SK-N-SH (cell line): ENCODE data around the gene NKAIN4. TPM values are rescaled to one million over a fixed set of nuclear protein-coding genes. Genes with fewer than 3 reads are reported as not detected.

ENCODE experiments used
- CTCF ChIA-PET: fragments of 300-600, 350-600 bp; formaldehyde crosslinking; extraction: SDS; loops from one replicate; lab custom pipeline; 2021; lab: Yijun Ruan, JAX
- POLR2A ChIA-PET: fragments of 350-600 bp; sonication (Branson Sonifier 250); formaldehyde crosslinking; extraction: SDS; loops from one replicate; lab custom pipeline; 2020; ENCODE audit warnings: antibody characterized with exemption, inconsistent platforms; lab: Yijun Ruan, JAX
- DNase-seq: peaks from one replicate; pipeline ENCODE4 v3.0.0; 2012
- H2AFZ ChIP-seq: fragments of 200-600 bp; sonication (generic); 2 replicates; pipeline ENCODE4 v1.8.1; 2016; ENCODE audit warnings: antibody characterized with exemption, mild to moderate bottlenecking, low read depth
- H3F3A ChIP-seq: fragments of 200-600 bp; sonication (generic); replicated peaks from 2 replicates; pipeline ENCODE3; 2016; ENCODE audit warnings: antibody characterized with exemption, mild to moderate bottlenecking; ENCODE audit not compliant: insufficient read depth
- H3K27ac ChIP-seq, 2 experiments: fragments of 200-500 bp in 1 of 2; fragments of 200-600 bp in 1 of 2; sonication (Bioruptor generic) in 1 of 2; sonication (generic), shearing (Covaris generic) in 1 of 2; 2 replicates each; pipeline versions ENCODE4 v1.5.1 to v1.6.1; 2014 to 2016; ENCODE audit warnings: low read depth in 2 of 2, inconsistent platforms in 1 of 2, low read length in 1 of 2, mild to moderate bottlenecking in 1 of 2, mixed read lengths in 1 of 2
- H3K27me3 ChIP-seq: fragments of 200-600 bp; sonication (generic), shearing (Covaris generic); 2 replicates; pipeline ENCODE4 v1.6.1; 2016; ENCODE audit warnings: mixed run types; ENCODE audit not compliant: insufficient read depth
- H3K36me3 ChIP-seq, 2 experiments: fragments of 200-500 bp in 1 of 2; fragments of 200-600 bp in 1 of 2; sonication (Bioruptor generic) in 1 of 2; sonication (generic) in 1 of 2; replicated peaks in 1 of 2; 2 replicates each; pipeline versions ENCODE3 to v1.5.1; 2014 to 2016; ENCODE audit warnings: low read length in 1 of 2, mild to moderate bottlenecking in 1 of 2; ENCODE audit not compliant: insufficient read depth in 2 of 2, control insufficient read depth in 1 of 2
- H3K4me1 ChIP-seq, 2 experiments: fragments of 200-500 bp in 1 of 2; fragments of 200-600 bp in 1 of 2; sonication (Bioruptor generic) in 1 of 2; sonication (generic), shearing (Covaris generic) in 1 of 2; 2 replicates each; pipeline versions ENCODE4 v1.5.1 to v1.6.1; 2014 to 2016; ENCODE audit warnings: low read depth in 1 of 2, low read length in 1 of 2, mixed run types in 1 of 2; ENCODE audit not compliant: insufficient read depth in 2 of 2, control insufficient read depth in 1 of 2
- H3K4me2 ChIP-seq: fragments of 200-600 bp; sonication (generic), shearing (Covaris generic); 2 replicates; pipeline ENCODE4 v1.6.1; 2017; ENCODE audit warnings: mixed run types
- H3K4me3 ChIP-seq, 2 experiments: fragments of 200-500 bp in 1 of 2; fragments of 200-600 bp in 1 of 2; sonication (Bioruptor generic) in 1 of 2; sonication (generic), shearing (Covaris generic) in 1 of 2; 2 replicates each; pipeline versions ENCODE4 v1.5.1 to v1.8.1; 2014 to 2016; ENCODE audit warnings: low read depth in 2 of 2, inconsistent platforms in 1 of 2, low read length in 1 of 2, mild to moderate bottlenecking in 1 of 2, mixed read lengths in 1 of 2, moderate library complexity in 1 of 2
- H3K79me2 ChIP-seq: fragments of 200-600 bp; sonication (generic); 2 replicates; pipeline ENCODE4 v1.8.1; 2017; ENCODE audit warnings: mild to moderate bottlenecking; ENCODE audit not compliant: insufficient read depth
- H3K9ac ChIP-seq: fragments of 200-600 bp; sonication (generic); 2 replicates; pipeline ENCODE4 v1.6.1; 2017; ENCODE audit warnings: mixed run types
- H3K9me2 ChIP-seq: fragments of 200-600 bp; sonication (generic); 2 replicates; pipeline ENCODE4 v1.6.1; 2017; ENCODE audit warnings: mixed run types
- H3K9me3 ChIP-seq: fragments of 200-600 bp; sonication (generic); 2 replicates; pipeline ENCODE4 v1.6.1; 2017; ENCODE audit warnings: mixed run types, mild to moderate bottlenecking, moderate library complexity
- H4K20me1 ChIP-seq: fragments of 200-600 bp; sonication (generic); 2 replicates; pipeline ENCODE4 v1.6.1; 2017; ENCODE audit warnings: mild to moderate bottlenecking, mixed run types; ENCODE audit not compliant: insufficient read depth
- CHD2 ChIP-seq: fragments of 150-350 bp; IDR thresholded peaks from 2 replicates; pipeline ENCODE4 v1.6.1; 2018; ENCODE audit warnings: low read length; ENCODE audit not compliant: partially characterized antibody
- ELF1 ChIP-seq: IDR thresholded peaks from 2 replicates; pipeline ENCODE4 v1.4.0; 2012
- FOXJ3 ChIP-seq: sonication (generic); formaldehyde crosslinking; IDR thresholded peaks from 2 replicates; pipeline ENCODE4 v1.5.1; 2020; ENCODE audit warnings: mild to moderate bottlenecking, missing genetic modification reagents
- FOXM1 ChIP-seq: IDR thresholded peaks from 2 replicates; pipeline ENCODE4 v1.4.0; 2012; ENCODE audit warnings: low read depth, mild to moderate bottlenecking
- GABPA ChIP-seq: IDR thresholded peaks from 2 replicates; pipeline ENCODE4 v1.4.0; 2012; ENCODE audit warnings: low read depth, mild to moderate bottlenecking
- GATA2 ChIP-seq: sonication (generic); formaldehyde crosslinking; IDR thresholded peaks from 2 replicates; pipeline ENCODE4 v1.5.0; 2020; ENCODE audit warnings: mild to moderate bottlenecking, missing genetic modification reagents
- JUND ChIP-seq: IDR thresholded peaks from 2 replicates; pipeline ENCODE4 v1.4.0; 2012
- MXI1 ChIP-seq: IDR thresholded peaks from 2 replicates; pipeline ENCODE4 v1.6.1; 2012; ENCODE audit warnings: mild to moderate bottlenecking, low read depth, low read length, improper control_type of control experiment
- NFIC ChIP-seq: IDR thresholded peaks from 2 replicates; pipeline ENCODE4 v1.4.0; 2012; ENCODE audit warnings: borderline replicate concordance
- NRF1 ChIP-seq: IDR thresholded peaks from 2 replicates; pipeline ENCODE4 v1.6.1; 2012; ENCODE audit warnings: low read depth, mild to moderate bottlenecking, low read length
- POLR2AphosphoS5 ChIP-seq: IDR thresholded peaks from 2 replicates; pipeline ENCODE4 v1.6.1; 2012; ENCODE audit warnings: low read depth, low read length
- RAD21 ChIP-seq: IDR thresholded peaks from 2 replicates; pipeline ENCODE4 v1.6.1; 2012; ENCODE audit warnings: mild to moderate bottlenecking, low read length
- RCOR1 ChIP-seq: fragments of 150-350 bp; IDR thresholded peaks from 2 replicates; pipeline ENCODE4 v1.6.1; 2017; ENCODE audit warnings: antibody characterized with exemption, low read length
- RXRA ChIP-seq: IDR thresholded peaks from 2 replicates; pipeline ENCODE4 v1.4.0; 2012; ENCODE audit warnings: low read depth, mild to moderate bottlenecking, borderline replicate concordance
- SIN3A ChIP-seq: IDR thresholded peaks from 2 replicates; pipeline ENCODE4 v1.6.1; 2012; ENCODE audit warnings: low read depth, mild to moderate bottlenecking, low read length, moderate library complexity, borderline replicate concordance
- SMC3 ChIP-seq: IDR thresholded peaks from 2 replicates; pipeline ENCODE4 v1.6.1; 2012; ENCODE audit warnings: low read depth, low read length, improper control_type of control experiment
- TCF12 ChIP-seq: IDR thresholded peaks from 2 replicates; pipeline ENCODE4 v1.4.0; 2012
- USF1 ChIP-seq: IDR thresholded peaks from 2 replicates; pipeline ENCODE4 v1.4.0; 2012; ENCODE audit warnings: low read depth, borderline replicate concordance
- YY1 ChIP-seq: IDR thresholded peaks from 2 replicates; pipeline ENCODE4 v1.4.0; 2012; ENCODE audit warnings: low read depth, mild to moderate bottlenecking
- ZBTB33 ChIP-seq: IDR thresholded peaks from 2 replicates; pipeline ENCODE4 v1.4.0; 2012; ENCODE audit warnings: low read depth, borderline replicate concordance
- WGBS: methylation state at CpG from one replicate; pipeline ENCODE4 v1.1.6; 2017; ENCODE audit warnings: low lambda C conversion rate; 5-methylcytosine and 5-hydroxymethylcytosine counted together
- polyA plus RNA-seq, 3 experiments: library from polyadenylated mRNA; depleted of rRNA; stranded (reverse); fragments of >200 nt; gene quantifications; 2 replicates each; pipeline ENCODE4 v1.2.3, GENCODE V29; 2012
- TF ChIP-seq, protein P1 (sequence below): IDR thresholded peaks from 2 replicates; pipeline ENCODE4; 2012
- TF ChIP-seq, protein P2 (sequence below): fragments of 200-600 bp; sonication (generic); IDR thresholded peaks from 2 replicates; pipeline ENCODE4 v1.6.1; 2017; ENCODE audit warnings: antibody characterized with exemption, mild to moderate bottlenecking, moderate library complexity

The NKAIN4 gene
- polyA plus RNA-seq, 1 of the 3 experiments (the other 2 are of a cell fraction) = not detected

DNA sequence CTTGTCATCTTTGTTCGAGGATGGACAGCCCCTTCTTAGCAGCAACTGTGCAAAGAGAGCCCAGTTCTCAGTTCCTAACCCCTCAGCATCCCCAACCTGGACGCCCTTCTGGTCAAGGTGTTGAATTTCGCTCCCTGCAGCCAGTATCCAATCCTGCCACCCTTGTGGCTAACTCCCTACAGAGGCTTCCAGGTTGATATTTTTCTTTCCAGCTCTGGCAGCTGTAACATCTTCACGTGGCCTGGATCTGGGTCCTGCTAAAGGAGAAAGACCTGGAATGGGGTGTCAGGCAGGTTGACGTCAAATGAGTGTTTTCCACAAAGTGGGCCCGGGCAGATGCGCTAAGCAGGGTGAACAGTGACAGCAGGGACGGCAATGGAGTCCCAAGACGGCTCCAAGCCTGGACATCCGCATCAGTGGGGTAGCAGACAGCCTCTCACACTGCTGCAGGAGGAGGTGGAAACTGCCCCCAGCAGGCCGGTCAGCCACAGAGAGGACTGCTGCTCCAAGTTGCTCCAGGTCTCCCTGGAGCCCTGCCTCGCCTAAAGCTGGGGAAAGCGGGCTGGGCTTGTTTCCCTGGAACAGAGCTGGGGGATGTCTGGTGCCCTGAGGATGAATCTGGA lies 37.3 kb downstream of the NKAIN4 start:
- peak overlapping the region; percentile 94 for H2AFZ ChIP-seq
- peaks cover 22 to 25% of the 10 kb centered on the region in 2 experiments for H3K36me3 ChIP-seq
- peaks cover 10 to 21% of the 10 kb centered on the region in 2 experiments; a peak in 3 of 4 replicates for H3K4me1 ChIP-seq
- H3K79me2 ChIP-seq = peaks cover 38% of the 10 kb centered on the region
- no peaks in the 10 kb centered on the region for H3F3A ChIP-seq
- 84% methylated on average over 11 of the region's 13 CpGs for WGBS
- DNase-seq = no peak
- peaks cover 31% of the 10 kb centered on the region for H4K20me1 ChIP-seq
- peak overlapping the region; percentile 70; the same call in 1 of the 2 replicates for H3K9ac ChIP-seq
- peak overlapping the region; percentile 100 for H3K4me2 ChIP-seq
- H3K9me2 ChIP-seq = no peaks in the 10 kb centered on the region
- TF ChIP-seq SIN3A (no peak), GATA2 (no peak), JUND (no peak), YY1 (no peak), MXI1 (no peak), USF1 (no peak), FOXJ3 (CRISPR knock-in tag) (no peak), POLR2AphosphoS5 (no peak), NFIC (no peak), CHD2 (no peak), NRF1 (no peak)
- TF ChIP-seq, all 33 proteins: peak for 0
- ChIA-PET CTCF (interaction anchor here (1.1 to 6.8 kb wide), 4 partner anchors 7 to 165 kb away, joined by 3 to 52 read pairs (median 5); no protein-coding TSS in a partner anchor), POLR2A (no interaction called here)
- Histone ChIP-seq H3K27ac (peak overlapping the region in 1 of 2 experiments; percentile 87; a peak in 1 of 4 replicates), H3K4me3 (peak overlapping the region; percentile 58 to 68), H3K27me3 (0 out of 2 replicates have a peak, but pooled peaks cover under 1% of the 10 kb centered on the region), H3K9me3 (no peaks in the 10 kb centered on the region)

- H2AFZ ChIP-seq = peak within 1 kb of the TSS; percentile 94
- H3K9ac ChIP-seq = peak within 1 kb of the TSS; percentile 87
- H3F3A ChIP-seq = no peaks in the 10 kb centered on the region
- peak within 1 kb of the TSS; percentile 42 to 87; a peak in 3 of 4 replicates for H3K27ac ChIP-seq
- H3K79me2 ChIP-seq = peaks cover 45% of the 10 kb centered on the region
- no peaks in the 10 kb centered on the region for H3K9me3 ChIP-seq
- H3K9me2 ChIP-seq = no peaks in the 10 kb centered on the region
- H3K27me3 ChIP-seq = no peaks in the 10 kb centered on the region
- H4K20me1 ChIP-seq = peaks cover 38% of the 10 kb centered on the region
- peak; percentile 100 for DNase-seq
- H3K4me3 ChIP-seq = peak within 1 kb of the TSS; percentile 58 to 82
- peak within 1 kb of the TSS; percentile 100 for H3K4me2 ChIP-seq
- H3K36me3 ChIP-seq = peaks cover 28% of the 10 kb centered on the region in 2 experiments
- 6% methylated on average over 22 of the region's 96 CpGs for WGBS
- ChIA-PET CTCF (interaction anchor here (1.1 to 6.8 kb wide), 8 partner anchors 8 to 165 kb away, joined by 3 to 52 read pairs (median 6); no protein-coding TSS in a partner anchor), POLR2A (no interaction called here)
- H3K4me1 ChIP-seq = peaks cover 10 to 21% of the 10 kb centered on the region in 2 experiments; a peak in 3 of 4 replicates
- peak; percentile 68 for TF ChIP-seq NRF1
- no peak for TF ChIP-seq JUND
- TF ChIP-seq ZBTB33 = 0 out of 2 replicates have a peak, but pooled peaks have one; percentile 43
- no peak for TF ChIP-seq FOXM1
- TF ChIP-seq SMC3 = no peak
- no peak for TF ChIP-seq RAD21
- no peak for TF ChIP-seq ELF1
- TF ChIP-seq YY1 = peak; percentile 70; the same call in 1 of the 2 replicates
- no peak for TF ChIP-seq RCOR1
- TF ChIP-seq RXRA = no peak
- TF ChIP-seq TCF12 = no peak
- TF ChIP-seq, protein P1, sequence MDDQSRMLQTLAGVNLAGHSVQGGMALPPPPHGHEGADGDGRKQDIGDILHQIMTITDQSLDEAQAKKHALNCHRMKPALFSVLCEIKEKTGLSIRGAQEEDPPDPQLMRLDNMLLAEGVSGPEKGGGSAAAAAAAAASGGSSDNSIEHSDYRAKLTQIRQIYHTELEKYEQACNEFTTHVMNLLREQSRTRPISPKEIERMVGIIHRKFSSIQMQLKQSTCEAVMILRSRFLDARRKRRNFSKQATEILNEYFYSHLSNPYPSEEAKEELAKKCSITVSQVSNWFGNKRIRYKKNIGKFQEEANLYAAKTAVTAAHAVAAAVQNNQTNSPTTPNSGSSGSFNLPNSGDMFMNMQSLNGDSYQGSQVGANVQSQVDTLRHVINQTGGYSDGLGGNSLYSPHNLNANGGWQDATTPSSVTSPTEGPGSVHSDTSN = no peak
- no peak for TF ChIP-seq GATA2
- TF ChIP-seq NFIC = no peak
- TF ChIP-seq GABPA = no peak
- TF ChIP-seq, protein P2, sequence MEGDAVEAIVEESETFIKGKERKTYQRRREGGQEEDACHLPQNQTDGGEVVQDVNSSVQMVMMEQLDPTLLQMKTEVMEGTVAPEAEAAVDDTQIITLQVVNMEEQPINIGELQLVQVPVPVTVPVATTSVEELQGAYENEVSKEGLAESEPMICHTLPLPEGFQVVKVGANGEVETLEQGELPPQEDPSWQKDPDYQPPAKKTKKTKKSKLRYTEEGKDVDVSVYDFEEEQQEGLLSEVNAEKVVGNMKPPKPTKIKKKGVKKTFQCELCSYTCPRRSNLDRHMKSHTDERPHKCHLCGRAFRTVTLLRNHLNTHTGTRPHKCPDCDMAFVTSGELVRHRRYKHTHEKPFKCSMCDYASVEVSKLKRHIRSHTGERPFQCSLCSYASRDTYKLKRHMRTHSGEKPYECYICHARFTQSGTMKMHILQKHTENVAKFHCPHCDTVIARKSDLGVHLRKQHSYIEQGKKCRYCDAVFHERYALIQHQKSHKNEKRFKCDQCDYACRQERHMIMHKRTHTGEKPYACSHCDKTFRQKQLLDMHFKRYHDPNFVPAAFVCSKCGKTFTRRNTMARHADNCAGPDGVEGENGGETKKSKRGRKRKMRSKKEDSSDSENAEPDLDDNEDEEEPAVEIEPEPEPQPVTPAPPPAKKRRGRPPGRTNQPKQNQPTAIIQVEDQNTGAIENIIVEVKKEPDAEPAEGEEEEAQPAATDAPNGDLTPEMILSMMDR = no peak
These were observed 38.0 kb downstream of the NKAIN4 start, which contains the start of gene YTHDF1 for GRCh38 chr20:63216041-63216848. TSS of gene YTHDF1 (minus strand) at chr20:63216131. CDS start at chr20:63215892, 239 bp downstream.
